ENCODE results near the gene ATP10A.

Gene ATP10A

GRCh38 chr15:25725758-25726157 lies 137.4 kb downstream of the ATP10A start:
- Histone ChIP-seq H3K9me3 (no peaks in the 10 kb centered on the region), H3K4me1 (ENCODE audit: control insufficient read depth in 1 of 2, insufficient read depth in 1 of 2, low read depth in 1 of 2, low read length in 1 of 2) (no peaks in the 10 kb centered on the region), H3K36me3 (no peaks in the 10 kb centered on the region), H3K4me3 (ENCODE audit: low read depth in 1 of 2, low read length in 1 of 2) (no peak overlapping the region), H3K27ac (no peak overlapping the region), H3K27me3 (no peaks in the 10 kb centered on the region)
- TF ChIP-seq CTCF (IDR thresholded peaks at IDR 0.05) = no peak

- Histone ChIP-seq H3K27ac (no peak overlapping the region), H3K9me3 (no peaks in the 10 kb centered on the region), H3K4me3 (ENCODE audit: low read depth in 1 of 2, low read length in 1 of 2) (no peak overlapping the region), H3K4me1 (ENCODE audit: control insufficient read depth in 1 of 2, insufficient read depth in 1 of 2, low read depth in 1 of 2, low read length in 1 of 2) (no peaks in the 10 kb centered on the region), H3K36me3 (no peaks in the 10 kb centered on the region), H3K27me3 (no peaks in the 10 kb centered on the region)
- TF ChIP-seq CTCF (IDR thresholded peaks at IDR 0.05) = no peak
Measured at GRCh38 chr15:25724899-25725298, 138.2 kb downstream of the ATP10A start.

- no peak overlapping the region for H3K4me3 ChIP-seq (ENCODE audit: low read depth in 1 of 2, low read length in 1 of 2)
- no peaks in the 10 kb centered on the region for H3K27me3 ChIP-seq
- H3K27ac ChIP-seq = no peak overlapping the region
- no peaks in the 10 kb centered on the region for H3K4me1 ChIP-seq (ENCODE audit: control insufficient read depth in 1 of 2, insufficient read depth in 1 of 2, low read depth in 1 of 2, low read length in 1 of 2)
- no peaks in the 10 kb centered on the region for H3K36me3 ChIP-seq
- no peak for TF ChIP-seq CTCF (IDR thresholded peaks at IDR 0.05)
- H3K9me3 ChIP-seq = no peaks in the 10 kb centered on the region
Measured at GRCh38 chr15:25721605-25721955, 141.5 kb downstream of the ATP10A start.

GRCh38 chr15:25719101-25719985 lies 143.8 kb downstream of the ATP10A start:
- no peaks in the 10 kb centered on the region for H3K27me3 ChIP-seq
- no peaks in the 10 kb centered on the region for H3K36me3 ChIP-seq
- no peaks in the 10 kb centered on the region for H3K9me3 ChIP-seq
- H3K4me1 ChIP-seq (ENCODE audit: control insufficient read depth in 1 of 2, insufficient read depth in 1 of 2, low read depth in 1 of 2, low read length in 1 of 2) = no peaks in the 10 kb centered on the region
- no peak overlapping the region for H3K4me3 ChIP-seq (ENCODE audit: low read depth in 1 of 2, low read length in 1 of 2)
- H3K27ac ChIP-seq = no peak overlapping the region
- TF ChIP-seq CTCF (IDR thresholded peaks at IDR 0.05) = no peak

GRCh38 chr15:25718597-25718996 lies 144.5 kb downstream of the ATP10A start:
- no peak overlapping the region for H3K4me3 ChIP-seq (ENCODE audit: low read depth in 1 of 2, low read length in 1 of 2)
- H3K9me3 ChIP-seq = no peaks in the 10 kb centered on the region
- no peak overlapping the region for H3K27ac ChIP-seq
- no peak for TF ChIP-seq CTCF (IDR thresholded peaks at IDR 0.05)
- H3K36me3 ChIP-seq = no peaks in the 10 kb centered on the region
- H3K27me3 ChIP-seq = no peaks in the 10 kb centered on the region
- H3K4me1 ChIP-seq (ENCODE audit: control insufficient read depth in 1 of 2, insufficient read depth in 1 of 2, low read depth in 1 of 2, low read length in 1 of 2) = no peaks in the 10 kb centered on the region
